ENCODE measurements around the gene LCN9.

The LCN9 gene

DNA sequence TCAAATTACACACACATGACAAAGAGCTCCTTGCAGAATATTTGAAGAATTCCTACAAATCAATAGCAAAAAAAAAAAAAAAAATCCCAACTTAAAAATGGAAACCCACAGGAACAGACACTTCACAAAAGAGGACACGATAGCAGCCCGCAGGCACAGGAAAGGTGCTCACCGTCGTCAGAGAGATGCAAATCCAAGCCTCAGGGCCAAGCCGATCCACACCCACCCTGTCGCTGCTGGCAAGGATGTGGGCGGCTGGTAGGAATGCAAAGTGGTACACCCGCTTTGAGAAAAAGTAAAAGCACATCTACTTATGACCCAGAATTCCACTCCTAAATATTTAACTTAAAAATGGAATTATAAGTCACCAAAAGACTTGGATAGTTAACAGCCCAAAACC, 10.8 kb downstream of the LCN9 start:
- DNase-seq = no peak

GRCh38 chr9:135674977-135675376, 11.9 kb downstream of the LCN9 start:
- no peak for DNase-seq

DNA sequence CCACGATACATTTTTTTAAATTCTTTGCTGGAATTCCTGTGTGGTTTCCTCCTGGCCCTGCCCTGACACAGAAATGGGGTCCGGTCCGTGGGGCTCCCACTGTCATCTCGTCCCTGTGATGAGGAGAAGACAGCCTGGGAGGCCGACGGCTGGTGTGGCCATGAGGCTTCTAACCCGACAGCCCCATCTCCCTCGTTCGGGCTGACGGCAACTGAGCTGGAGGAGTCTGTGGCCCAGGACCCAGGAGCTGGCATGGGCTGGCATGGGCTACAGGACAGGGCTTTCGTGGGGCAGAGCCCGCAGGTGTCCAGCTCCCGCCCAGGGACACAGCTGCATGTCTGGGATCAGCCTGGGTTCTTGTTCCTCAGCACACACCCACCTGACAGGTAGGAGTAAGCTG, 13.8 kb downstream of the LCN9 start:
- DNase-seq = no peak

DNA sequence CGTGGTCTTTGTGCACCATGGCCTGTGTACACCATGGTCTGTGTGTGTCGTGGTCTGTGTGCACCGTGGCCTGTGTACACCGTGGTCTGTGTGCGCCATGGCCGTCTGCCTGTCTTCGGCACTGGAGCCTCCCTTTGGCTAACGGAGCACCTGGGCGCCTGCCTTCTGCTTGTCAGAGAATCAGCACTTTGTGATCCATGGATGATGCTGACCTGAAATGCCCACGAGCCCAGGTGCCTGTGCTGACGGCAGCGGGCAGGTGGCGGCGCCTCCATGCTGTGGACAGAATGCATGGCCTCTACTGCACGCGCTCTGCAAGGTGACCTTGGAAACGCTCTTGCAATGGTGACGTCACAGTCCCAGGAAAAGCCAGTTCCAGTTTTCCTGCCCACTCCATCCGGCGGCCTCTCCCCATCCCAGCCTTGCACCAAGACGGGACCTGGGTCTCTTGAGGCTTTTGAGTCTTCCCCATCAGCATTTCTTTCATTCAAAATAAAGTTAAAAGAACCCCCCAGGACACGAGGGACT, 14.6 kb downstream of the LCN9 start:
- DNase-seq = no peak

DNA sequence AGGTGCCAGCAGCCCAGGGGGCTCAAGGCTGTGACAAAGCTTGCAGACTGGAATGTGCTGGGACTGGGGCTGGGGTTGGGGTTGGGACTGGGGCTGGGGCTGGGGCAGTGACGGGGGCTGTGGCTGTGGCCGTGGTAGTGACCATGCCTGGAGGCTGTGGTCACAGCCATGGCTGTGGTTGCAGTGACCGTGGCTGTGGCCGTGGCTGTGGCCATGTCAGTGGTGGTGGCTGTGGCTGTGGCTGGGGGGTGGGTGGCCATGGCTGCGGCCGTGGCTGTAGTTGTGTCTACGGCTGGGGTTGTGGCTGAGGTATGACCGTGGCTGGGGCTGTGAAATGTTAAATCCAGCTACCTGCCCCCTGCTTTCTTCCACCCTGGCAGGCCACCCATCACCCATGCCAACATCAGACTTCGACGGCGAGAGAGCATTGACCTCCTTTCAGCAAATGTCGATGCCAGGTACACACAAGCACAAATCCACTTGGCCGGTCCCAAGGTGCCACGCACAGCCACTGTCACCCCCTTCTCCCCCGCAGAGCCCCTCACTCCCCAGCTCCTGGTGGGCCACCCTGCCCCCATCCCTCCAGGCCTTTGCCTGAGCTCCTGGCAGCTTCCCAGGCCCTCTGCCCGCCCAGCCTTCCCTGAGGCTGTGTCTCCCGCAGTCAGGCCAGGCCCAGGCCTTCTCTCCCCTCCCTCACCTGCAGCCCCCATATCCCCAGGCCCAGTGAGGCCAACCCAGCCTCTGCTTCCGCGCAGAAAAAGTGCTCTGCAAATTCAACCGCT, 15.3 kb downstream of the LCN9 start:
- DNase-seq = no peak

DNA sequence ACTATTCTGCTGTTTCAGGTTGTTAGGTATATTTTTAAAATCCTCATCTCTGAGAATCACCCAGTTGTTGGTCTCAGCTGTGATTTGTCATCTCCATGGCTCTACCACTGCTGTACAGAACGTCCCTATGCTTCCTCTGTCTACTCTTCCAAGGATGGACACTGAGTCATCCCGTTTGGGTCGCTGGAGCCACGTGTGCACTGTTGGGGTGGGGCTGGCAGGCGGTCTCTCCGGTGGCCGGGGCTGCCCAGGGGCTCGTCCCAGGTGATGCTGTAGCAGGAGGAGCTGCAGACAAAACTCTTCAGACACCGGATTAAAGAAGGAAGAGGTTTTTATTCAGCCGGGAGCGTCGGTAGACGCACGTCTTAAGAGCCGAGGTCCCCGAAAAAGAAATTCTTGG, 16.9 kb downstream of the LCN9 start:
- DNase-seq = no peak

- no peak for DNase-seq
Observed at GRCh38 chr9:135681161-135681560, 18.1 kb downstream of the LCN9 start.

DNA sequence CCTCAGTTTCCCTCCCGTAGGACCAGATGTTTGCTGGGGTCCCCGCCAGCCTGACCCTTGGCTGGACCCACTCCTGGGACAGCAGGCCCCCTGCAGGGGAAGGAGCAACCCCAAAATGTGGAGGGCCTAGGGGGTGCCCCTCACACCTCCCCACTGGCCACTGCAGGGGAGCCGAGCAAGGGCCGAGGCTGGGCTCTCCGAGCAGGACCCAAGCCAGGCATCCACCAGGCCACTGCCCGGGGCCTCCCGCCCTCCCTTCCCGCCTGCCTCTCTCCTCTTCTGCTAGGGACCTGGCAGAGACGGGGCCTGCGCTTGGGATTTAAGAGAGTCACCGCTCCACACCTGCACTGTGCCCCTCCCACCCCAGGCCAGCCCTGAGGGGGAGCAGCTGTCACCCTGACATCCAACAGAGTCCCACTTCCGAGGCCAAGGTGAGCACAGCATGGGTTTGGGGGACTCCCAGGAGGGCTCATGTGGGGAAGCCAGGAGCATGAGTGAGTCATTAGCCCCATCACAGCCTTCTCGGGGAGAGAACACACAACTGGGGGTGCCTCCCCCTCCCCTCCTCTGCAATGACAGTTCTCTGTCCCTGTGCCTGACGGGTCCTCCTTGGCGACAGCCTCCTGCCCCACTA, 20.4 kb downstream of the LCN9 start:
- no peak for DNase-seq

DNA sequence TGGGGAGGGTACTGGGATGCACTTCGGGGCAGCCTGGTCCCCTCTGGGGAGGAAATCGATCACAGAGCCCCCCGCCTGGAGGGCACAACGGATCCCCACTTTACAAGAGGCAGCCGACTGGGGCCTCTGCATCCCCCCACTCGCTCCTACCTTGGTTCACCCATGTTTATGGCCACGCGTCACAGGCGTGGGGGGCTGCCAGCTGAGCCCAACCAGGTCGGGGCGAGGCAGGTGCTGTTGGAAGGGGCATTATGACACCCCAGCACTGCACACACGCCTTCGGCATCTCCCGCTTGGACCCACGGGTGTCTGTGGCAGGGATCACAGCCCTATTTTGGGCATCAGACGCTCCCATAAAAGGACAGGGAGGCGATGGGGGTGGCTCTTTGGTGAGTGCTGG, 21.6 kb downstream of the LCN9 start:
- DNase-seq = no peak

DNA sequence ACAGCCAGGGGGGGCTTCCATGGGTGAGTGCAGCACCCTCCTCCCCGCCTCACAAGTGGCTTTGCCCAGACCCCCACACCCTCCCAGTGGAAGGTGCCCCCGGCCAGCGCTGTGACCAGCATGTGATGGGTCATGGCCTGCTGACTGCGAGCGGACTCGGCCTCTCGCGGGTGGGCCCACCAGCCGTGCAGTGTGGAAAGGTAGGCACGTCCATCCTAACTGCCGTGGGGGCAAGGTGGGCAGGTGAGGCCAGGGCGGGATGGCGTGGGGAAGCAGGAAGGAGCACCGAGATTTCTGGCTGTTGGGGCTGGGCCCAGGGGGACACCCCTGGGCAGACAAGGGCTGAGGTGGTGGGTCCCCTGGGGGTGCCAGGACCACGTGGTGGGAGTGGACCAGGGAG, 24.1 kb downstream of the LCN9 start:
- no peak for DNase-seq

- DNase-seq = no peak
Observed at GRCh38 chr9:135689011-135689410, 25.9 kb downstream of the LCN9 start.

DNA sequence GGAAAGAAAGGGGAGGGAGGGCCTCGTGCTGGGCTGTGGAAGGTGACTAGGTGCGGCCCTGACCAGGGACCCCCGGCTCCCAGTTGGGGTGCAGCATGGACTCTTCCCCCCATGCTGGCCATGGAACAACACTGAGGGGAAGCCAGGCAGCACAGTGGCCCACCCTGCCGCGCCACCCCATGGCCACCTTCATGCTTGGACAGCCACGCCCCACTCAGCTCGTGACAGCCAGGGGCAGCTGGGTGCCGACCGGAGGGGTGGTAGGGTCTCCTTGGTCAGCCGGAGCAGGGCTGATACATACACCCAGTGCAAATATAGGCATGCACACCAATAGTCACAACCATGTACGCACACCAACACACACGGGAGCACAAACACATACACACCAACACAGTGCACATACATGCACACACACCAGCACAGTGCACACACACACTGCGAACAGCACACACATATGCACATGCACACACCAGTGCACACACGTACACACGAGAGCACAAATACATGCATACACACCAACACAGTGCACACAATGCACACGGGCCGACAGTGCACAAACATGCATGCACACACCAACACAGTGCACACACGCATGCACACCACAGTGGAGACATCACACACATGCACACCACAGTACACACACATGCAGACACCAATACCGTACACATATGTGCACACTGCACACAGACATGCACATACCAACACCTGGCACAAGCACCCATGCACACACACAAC, 27.9 kb downstream of the LCN9 start:
- DNase-seq = no peak

GRCh38 chr9:135692410-135692809, 29.3 kb downstream of the LCN9 start:
- no peak for DNase-seq

DNA sequence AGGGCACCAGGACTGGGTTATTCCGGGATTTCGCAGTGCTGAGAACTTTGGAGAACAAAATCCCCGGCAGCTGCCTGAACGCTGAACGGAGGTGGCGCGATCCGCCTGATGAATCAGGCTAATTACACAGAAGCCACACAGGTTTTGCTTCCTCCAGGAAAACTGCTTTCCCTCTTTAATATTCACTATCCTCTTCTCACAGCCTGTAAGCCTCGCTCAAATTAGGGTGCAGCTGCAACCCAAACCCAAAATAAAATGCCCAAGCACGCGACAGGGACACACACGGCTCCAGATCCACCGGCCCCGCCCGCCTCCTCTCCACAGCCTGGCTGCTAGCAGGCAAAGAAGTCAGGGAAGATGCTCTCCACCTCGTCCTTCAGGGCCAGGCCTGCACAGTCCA, 30.2 kb downstream of the LCN9 start:
- DNase-seq = no peak

GRCh38 chr9:135693771-135694170, 30.7 kb downstream of the LCN9 start:
- no peak for DNase-seq

DNA sequence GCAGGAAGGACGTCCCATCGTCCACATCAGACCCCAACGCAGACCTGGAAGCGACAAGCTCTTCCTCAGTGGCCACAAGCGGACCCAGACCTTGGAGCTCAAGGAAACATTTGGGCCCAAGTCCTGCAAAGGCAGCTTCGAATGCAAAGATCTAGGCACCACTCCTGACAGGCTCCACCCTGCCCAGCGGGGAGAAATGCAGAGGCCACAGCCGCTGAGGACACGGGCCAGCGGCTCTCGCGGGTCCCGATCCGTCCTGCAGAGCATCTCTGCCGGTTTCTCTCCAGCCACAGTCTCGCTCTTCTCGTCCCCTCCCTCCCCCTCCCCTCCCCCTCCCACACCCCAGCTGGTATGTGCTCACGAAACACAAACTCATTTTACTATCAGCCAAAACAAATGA, 31.3 kb downstream of the LCN9 start:
- no peak for DNase-seq

GRCh38 chr9:135695036-135695435, 31.9 kb downstream of the LCN9 start:
- no peak for DNase-seq

DNA sequence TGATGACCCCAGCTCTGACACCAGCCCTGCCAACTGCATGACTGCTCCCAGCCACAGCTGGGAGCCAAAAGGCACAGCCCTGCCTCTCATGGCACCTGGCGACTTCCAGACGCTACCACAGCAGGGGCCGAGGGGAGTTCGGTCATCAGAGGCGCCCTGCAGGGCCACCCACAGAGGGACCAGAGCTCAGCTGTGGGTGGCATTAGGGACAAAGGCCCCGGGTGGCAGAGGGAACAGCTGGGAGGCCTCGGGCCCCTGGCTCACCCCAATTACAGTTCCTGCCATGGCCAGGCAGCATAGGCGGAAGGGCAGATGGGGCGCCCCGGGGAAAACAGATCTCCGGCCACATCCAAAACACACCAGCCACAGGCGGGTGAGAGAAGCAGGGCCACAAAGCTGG, 32.5 kb downstream of the LCN9 start:
- no peak for DNase-seq

DNA sequence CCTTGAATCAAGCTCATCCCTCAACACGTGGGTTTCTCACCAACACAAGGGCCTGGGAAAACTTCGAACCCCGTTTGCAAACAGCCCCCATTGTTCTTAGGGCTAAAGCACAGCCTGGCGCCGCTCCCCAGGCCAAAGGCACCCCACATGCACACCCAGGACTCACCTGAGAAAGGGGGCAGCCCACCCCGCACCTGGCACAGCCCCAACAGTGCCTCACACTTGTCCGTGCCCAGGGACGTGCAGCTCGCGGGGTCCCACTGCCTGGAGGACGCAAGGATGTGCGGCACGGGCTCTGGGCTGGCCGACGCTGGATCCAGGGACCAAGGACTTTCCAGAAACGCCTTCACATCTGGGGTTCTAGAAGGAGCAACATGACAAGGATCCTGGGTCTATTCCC, 33.3 kb downstream of the LCN9 start:
- DNase-seq = no peak

- no peak for DNase-seq
Observed at GRCh38 chr9:135697226-135697625, 34.1 kb downstream of the LCN9 start.

DNA sequence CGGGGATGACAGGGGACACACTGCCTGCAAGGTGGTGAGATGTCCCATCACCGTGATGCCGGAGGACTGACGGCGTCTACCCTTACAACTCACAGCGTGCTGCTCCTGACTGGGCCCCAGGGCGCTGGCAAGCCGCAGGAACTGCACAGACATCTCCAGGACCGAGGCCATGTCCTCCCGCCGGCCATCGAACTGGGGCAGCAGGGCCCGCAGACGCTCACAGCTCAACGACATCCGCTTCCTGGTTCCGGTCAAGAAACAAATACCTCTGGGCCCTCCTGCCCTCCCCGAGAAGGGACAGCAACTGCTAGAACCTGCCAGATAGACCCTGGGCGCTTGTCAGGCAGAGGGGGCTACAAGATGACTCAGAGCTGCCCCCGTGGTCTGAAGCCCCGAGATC, 35.1 kb downstream of the LCN9 start:
- no peak for DNase-seq

GRCh38 chr9:135698767-135699166, 35.7 kb downstream of the LCN9 start:
- DNase-seq = no peak

DNA sequence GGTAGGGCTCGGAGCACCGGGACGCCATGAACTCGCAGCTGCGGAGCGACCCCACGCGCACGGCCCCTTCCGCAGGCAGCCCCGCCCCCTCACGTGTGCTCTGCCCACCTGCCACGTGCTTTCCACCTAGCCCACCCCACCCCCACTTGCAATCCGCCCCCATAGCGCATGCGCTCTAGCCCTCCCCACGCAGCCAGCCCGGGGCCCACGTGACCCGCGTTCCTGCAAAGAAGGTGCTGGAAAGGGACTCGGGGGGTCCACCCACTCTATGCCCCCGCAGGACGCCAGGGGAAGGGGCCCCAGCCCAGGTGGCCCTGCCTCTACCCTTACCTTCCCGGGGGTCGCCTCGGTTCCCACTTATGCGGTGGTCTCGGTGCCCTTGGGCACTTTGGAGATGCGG, 36.3 kb downstream of the LCN9 start, which contains the start of gene SOHLH1:
Gene SOHLH1 (minus strand): TSS at position 42 of the 400 bp plus-strand sequence. CDS start 14 bp downstream, at position 28.
- DNase-seq = no peak

DNA sequence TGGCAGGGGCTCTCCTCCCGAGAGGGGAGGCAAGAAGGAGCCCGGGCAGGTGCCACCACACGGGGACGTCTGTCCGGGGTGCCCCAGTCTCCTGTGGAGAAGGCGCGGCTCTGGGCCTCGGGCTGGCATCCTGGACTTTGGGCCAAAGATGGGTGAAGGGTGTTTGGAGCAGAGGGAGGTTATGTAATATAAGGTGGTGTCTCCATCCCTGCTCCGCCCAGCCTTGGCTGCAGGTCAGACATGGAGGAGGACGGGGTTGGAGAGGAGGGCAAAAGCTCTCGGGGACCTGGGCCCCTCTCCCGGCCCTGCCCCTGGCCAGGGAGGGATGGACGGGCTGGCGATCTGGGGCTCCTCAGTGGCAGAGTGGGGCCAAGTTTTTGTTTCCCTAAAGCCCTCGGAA, 37.4 kb downstream of the LCN9 start:
- DNase-seq = no peak

Measured in DMS79 (cell line).